Esophagus muscularis mucosa (tissue), 4 donors: ENCODE measurements around the gene UNC13B. TPM values are rescaled to one million over a fixed set of nuclear protein-coding genes. Genes with fewer than 3 reads are reported as not detected.
"Not testable (repeated sequence)": the region's sequence is repeated elsewhere in the genome, so short reads cannot be mapped to it uniquely, and the experiment has no call there.

ENCODE experiments used
- DNase-seq: peaks from one replicate; pipeline ENCODE4 v3.0.0-alpha.2; 2017; ENCODE audit errors: extremely low spot score
- H3K27ac ChIP-seq, 4 donors: fragments of 200-600 bp; sonication (generic); replicated peaks in 1 of 4; 1 replicate in 3 of 4; 2 replicates in 1 of 4; pipeline ENCODE4 v1.5.1; 2016 to 2019; ENCODE audit warnings: mild to moderate bottlenecking in 1 of 4
- H3K27me3 ChIP-seq, 4 donors: fragments of 200-600 bp; sonication (generic); one replicate each; pipeline versions ENCODE4 v1.5.1 to v1.6.0; 2016 to 2019
- H3K36me3 ChIP-seq, 4 donors: fragments of 200-600 bp; sonication (generic); one replicate each; pipeline ENCODE4 v1.5.1; 2016 to 2019
- H3K4me1 ChIP-seq, 4 donors: fragments of 200-600 bp; sonication (generic); one replicate each; pipeline ENCODE4 v1.5.1; 2016 to 2019
- H3K4me3 ChIP-seq, 4 donors: fragments of 200-600 bp; sonication (generic); 1 replicate in 2 of 4; 2 replicates in 2 of 4; pipeline ENCODE4 v1.5.1; 2016 to 2019; ENCODE audit warnings: mild to moderate bottlenecking in 4 of 4, moderate library complexity in 1 of 4
- H3K9me3 ChIP-seq, 4 donors: fragments of 200-600 bp; sonication (generic); 1 replicate in 3 of 4; 2 replicates in 1 of 4; pipeline ENCODE4 v1.5.1; 2016 to 2019
- CTCF ChIP-seq, 3 experiments: fragments of 200-600 bp in 2 of 3; fragments of 450-650 bp in 1 of 3; sonication (generic) in 2 of 3; IDR thresholded peaks; one replicate each; pipeline ENCODE4 v1.5.1; 2017 to 2019; ENCODE audit warnings: antibody characterized with exemption in 3 of 3, mild to moderate bottlenecking in 2 of 3, moderate library complexity in 1 of 3
- EP300 ChIP-seq: sonication (generic); formaldehyde crosslinking; IDR thresholded peaks from one replicate; pipeline ENCODE4 v1.6.1; 2017; ENCODE audit warnings: antibody characterized with exemption
- POLR2A ChIP-seq: fragments of 450-650 bp; IDR thresholded peaks from one replicate; pipeline ENCODE4 v1.6.1; 2017; ENCODE audit warnings: antibody characterized with exemption, moderate library complexity, mild to moderate bottlenecking, low read depth
- POLR2AphosphoS5 ChIP-seq, 2 donors: sonication (generic); formaldehyde crosslinking; IDR thresholded peaks; one replicate each; pipeline ENCODE4 v1.6.1; 2017; ENCODE audit warnings: antibody characterized with exemption in 2 of 2
- WGBS: methylation state at CpG from one replicate; pipeline ENCODE4 v1.1.5; 2018; 5-methylcytosine and 5-hydroxymethylcytosine counted together
- intact Hi-C: fragments of 100-400 bp; cut with DNase I; formaldehyde crosslinking; loops from one replicate; pipeline ENCODE4 v1.15.1; 2023
- total RNA-seq, 4 donors: library from RNA; depleted of rRNA; stranded (reverse); fragments of >200 nt; gene quantifications; one replicate each; pipeline versions ENCODE4 v1.1.0 to v1.2.1, GENCODE V29; 2016

UNC13B gene
- total RNA-seq, 4 donors from 2014 or later, result 21.9 to 30.7 (median 28.7) TPM

GRCh38 chr9:35232867-35233544 is 71.2 kb downstream of the UNC13B start:
- Histone ChIP-seq H3K9me3 (no peaks in the 10 kb centered on the region), H3K27me3 (no peaks in the 10 kb centered on the region), H3K36me3 (peaks cover 0 to 11% (median 5%) of the 10 kb centered on the region in 4 donors), H3K4me3 (no peak overlapping the region), H3K27ac (no peak overlapping the region), H3K4me1 (no peaks in the 10 kb centered on the region)
- TF ChIP-seq CTCF (IDR thresholded peaks at IDR 0.05) (no peak), EP300 (no peak), POLR2A (no peak), POLR2AphosphoS5 (IDR thresholded peaks at IDR 0.05) (no peak)
- WGBS, result 52% methylated on average over 3 of the region's 3 CpGs
- no peak for DNase-seq
- intact Hi-C loops, result no loop called here

GRCh38 chr9:35236692-35237091 is 74.9 kb downstream of the UNC13B start:
- TF ChIP-seq POLR2AphosphoS5 (IDR thresholded peaks at IDR 0.05) (no peak), EP300 (no peak), POLR2A (no peak), CTCF (IDR thresholded peaks at IDR 0.05) (no peak)
- no peaks in the 10 kb centered on the region for H3K4me1 ChIP-seq
- DNase-seq, result no peak
- peaks cover 0 to 19% (median 5%) of the 10 kb centered on the region in 4 donors for H3K36me3 ChIP-seq
- intact Hi-C loops, result no loop called here
- WGBS, result 60% methylated on average over 1 of the region's 1 CpG
- H3K9me3 ChIP-seq, result peaks cover 0 to 4% (median 0%) of the 10 kb centered on the region in 4 donors
- H3K4me3 ChIP-seq, result no peak overlapping the region
- H3K27ac ChIP-seq, result no peak overlapping the region
- H3K27me3 ChIP-seq, result no peaks in the 10 kb centered on the region

- H3K4me3 ChIP-seq, result no peak overlapping the region
- intact Hi-C loops, result no loop called here
- TF ChIP-seq POLR2AphosphoS5 (IDR thresholded peaks at IDR 0.05) (no peak), EP300 (no peak)
- peaks cover 0 to 19% (median 5%) of the 10 kb centered on the region in 4 donors for H3K36me3 ChIP-seq
- H3K27me3 ChIP-seq, result no peaks in the 10 kb centered on the region
- WGBS, result 100% methylated on average over 1 of the region's 1 CpG
- DNase-seq, result no peak
- no peaks in the 10 kb centered on the region for H3K4me1 ChIP-seq
- peaks cover 0 to 4% (median 0%) of the 10 kb centered on the region in 4 donors for H3K9me3 ChIP-seq
- H3K27ac ChIP-seq, result no peak overlapping the region
These were observed 75.5 kb downstream of the UNC13B start for GRCh38 chr9:35237311-35237710.

- H3K27ac ChIP-seq, intact Hi-C loops, H3K27me3 ChIP-seq, DNase-seq, H3K9me3 ChIP-seq, H3K4me3 ChIP-seq, H3K4me1 ChIP-seq: not testable (repeated sequence)
- H3K36me3 ChIP-seq, result peaks cover 0 to 21% (median 11%) of the 10 kb centered on the region in 4 donors
- 100% methylated on average over 1 of the region's 1 CpG for WGBS
These were observed 84.1 kb downstream of the UNC13B start for GRCh38 chr9:35245945-35246344.

GRCh38 chr9:35253075-35253474 is 91.3 kb downstream of the UNC13B start:
- Histone ChIP-seq H3K9me3 (no peaks in the 10 kb centered on the region), H3K4me3 (no peak overlapping the region), H3K4me1 (no peaks in the 10 kb centered on the region), H3K36me3 (no peaks in the 10 kb centered on the region), H3K27me3 (no peaks in the 10 kb centered on the region), H3K27ac (no peak overlapping the region)
- TF ChIP-seq POLR2AphosphoS5 (IDR thresholded peaks at IDR 0.05), result no peak
- no peak for TF ChIP-seq CTCF (IDR thresholded peaks at IDR 0.05)
- TF ChIP-seq EP300, result no peak
- TF ChIP-seq POLR2A, result no peak
- intact Hi-C loops, result no loop called here
- no peak for DNase-seq
- 96% methylated on average over 1 of the region's 1 CpG for WGBS

GRCh38 chr9:35254237-35254636 is 92.4 kb downstream of the UNC13B start:
- Histone ChIP-seq H3K9me3 (no peaks in the 10 kb centered on the region), H3K36me3 (no peaks in the 10 kb centered on the region), H3K27ac (no peak overlapping the region), H3K27me3 (no peaks in the 10 kb centered on the region), H3K4me1 (no peaks in the 10 kb centered on the region), H3K4me3 (no peak overlapping the region)
- TF ChIP-seq EP300, result no peak
- TF ChIP-seq POLR2A, result no peak
- TF ChIP-seq POLR2AphosphoS5 (IDR thresholded peaks at IDR 0.05), result no peak
- no peak for TF ChIP-seq CTCF (IDR thresholded peaks at IDR 0.05)
- intact Hi-C loops, result no loop called here
- DNase-seq, result no peak
